ENCODE results near the gene PSMG4. TPM values are rescaled to one million over a fixed set of nuclear protein-coding genes. Genes with fewer than 3 reads are reported as not detected.

The PSMG4 gene
- total and polyA plus RNA-seq, 2 of the 8 experiments (the other 6 are each of a cell fraction or from before 2014, with no cell fraction given) = 40.6 to 113 TPM

GRCh38 chr6:3271756-3272155 is 13.0 kb downstream of the PSMG4 start:
- no peak overlapping the region for H3K14ac ChIP-seq (ENCODE audit: insufficient read length)
- H4K91ac ChIP-seq (replicated peaks; ENCODE audit: insufficient read length, low read length) = no peak overlapping the region
- POLR2A ChIA-PET (ENCODE audit: partially characterized antibody) = interaction anchor here (0.8 to 1.5 kb wide), 4 partner anchors 9 to 12 kb away, joined by 3 to 7 read pairs (median 4); no protein-coding TSS in a partner anchor
- H2AFZ ChIP-seq (ENCODE audit: low read length) = no peak overlapping the region
- no peak overlapping the region for H4K5ac ChIP-seq (ENCODE audit: insufficient read length, low read depth, low read length)
- no peak overlapping the region for H2AK5ac ChIP-seq (ENCODE audit: low read depth, low read length)
- no peak overlapping the region for H3K4me2 ChIP-seq (ENCODE audit: insufficient read depth in 1 of 2, low read depth in 2 of 2, low read length in 2 of 2)
- no peak overlapping the region for H3K23ac ChIP-seq (ENCODE audit: insufficient read length)
- H2BK15ac ChIP-seq (ENCODE audit: low read length) = no peak overlapping the region
- H3K4me3 ChIP-seq (ENCODE audit: extremely low read depth in 1 of 4, insufficient read depth in 2 of 4, low read depth in 3 of 4, low read length in 4 of 4) = no peak overlapping the region
- no peak overlapping the region for H3K4ac ChIP-seq (replicated peaks; ENCODE audit: insufficient read length, low read depth, low read length)
- FAIRE-seq = no peak
- H3K27me3 ChIP-seq (replicated peaks in 1 of 4; ENCODE audit: control insufficient read depth in 3 of 4, extremely low read depth in 1 of 4, insufficient read depth in 3 of 4, low read length in 3 of 4) = no peaks in the 10 kb centered on the region
- H3K79me2 ChIP-seq (ENCODE audit: control insufficient read depth in 1 of 2, insufficient read depth in 2 of 2, low read length in 2 of 2) = peaks cover 0 to 14% of the 10 kb centered on the region in 2 experiments; a peak in 1 of 4 replicates
- H3K18ac ChIP-seq (ENCODE audit: extremely low read depth, low read length) = no peak overlapping the region
- H2BK120ac ChIP-seq (replicated peaks; ENCODE audit: low read depth, low read length) = no peak overlapping the region
- H3K9ac ChIP-seq (replicated peaks in 1 of 4; ENCODE audit: extremely low read depth in 1 of 4, low read depth in 3 of 4, low read length in 3 of 4) = no peak overlapping the region; a peak in 1 of 7 replicates
- H3K4me1 ChIP-seq (replicated peaks in 1 of 4; ENCODE audit: control insufficient read depth in 3 of 4, insufficient read depth in 4 of 4, low read length in 3 of 4) = no peaks in the 10 kb centered on the region; a peak in 1 of 7 replicates
- WGBS, 2 experiments (ENCODE audit: extremely low coverage in 1 of 2, insufficient coverage in 1 of 2, insufficient read length in 1 of 2, insufficient replicate concordance in 2 of 2, low coverage in 1 of 2, low lambda C conversion rate in 2 of 2, missing lambda C conversion rate in 1 of 2) = 90% methylated on average over 13 of the region's 13 CpGs; no CpG with 5 or more reads in 1 of the 2 experiments
- peaks cover 2 to 53% (median 17%) of the 10 kb centered on the region in 4 experiments; a peak in 5 of 8 replicates for H3K36me3 ChIP-seq (ENCODE audit: control insufficient read depth in 2 of 4, insufficient read depth in 4 of 4, low read length in 3 of 4)
- H2BK20ac ChIP-seq (ENCODE audit: low read length) = no peak overlapping the region
- no peak overlapping the region for H3K27ac ChIP-seq (ENCODE audit: low read depth, low read length)
- H3K56ac ChIP-seq (replicated peaks; ENCODE audit: insufficient read length, low read depth, low read length) = no peak overlapping the region
- no peaks in the 10 kb centered on the region for H3K9me3 ChIP-seq (ENCODE audit: insufficient read depth in 2 of 2, low read depth in 1 of 2, low read length in 1 of 2)
- H4K20me1 ChIP-seq (replicated peaks in 1 of 2; ENCODE audit: control insufficient read depth in 1 of 2, insufficient read depth in 2 of 2, low read length in 2 of 2) = peaks cover 2 to 21% of the 10 kb centered on the region in 2 experiments
- H2BK12ac ChIP-seq (ENCODE audit: low read depth, low read length) = no peak overlapping the region
- H3K23me2 ChIP-seq (ENCODE audit: low read depth, low read length) = no peaks in the 10 kb centered on the region
- CTCF ChIA-PET (ENCODE audit: partially characterized antibody) = interaction anchor here (0.6 to 2.2 kb wide), 12 partner anchors 8 to 477 kb away, joined by 3 to 11 read pairs (median 4); no protein-coding TSS in a partner anchor
- H2BK5ac ChIP-seq (ENCODE audit: low read depth, low read length) = no peak overlapping the region
- peaks cover 8% of the 10 kb centered on the region for H3K79me1 ChIP-seq (ENCODE audit: low read depth, low read length)
- no peak for DNase-seq (ENCODE audit: low read depth in 1 of 2, low spot score in 2 of 2)
- no peak overlapping the region for H4K8ac ChIP-seq (ENCODE audit: extremely low read depth, insufficient read depth, low read length)
- TF ChIP-seq SP4 (IDR thresholded peaks at IDR 0.05; ENCODE audit: low read length) (no peak), TCF12 (IDR thresholded peaks at IDR 0.05; ENCODE audit: low read depth, low read length) (no peak), SP2 (IDR thresholded peaks at IDR 0.05; ENCODE audit: low read length) (no peak), NANOG (IDR thresholded peaks at IDR 0.05; ENCODE audit: insufficient read depth, low read depth, low read length, poor library complexity, severe bottlenecking) (no peak), POU5F1 (IDR thresholded peaks at IDR 0.05; ENCODE audit: low read depth, low read length) (no peak), RNF2 (IDR thresholded peaks at IDR 0.05; ENCODE audit: borderline replicate concordance, low read depth, low read length, missing control alignments, poor library complexity, severe bottlenecking) (no peak), ASH2L (IDR thresholded peaks at IDR 0.05; ENCODE audit: low read length) (no peak), POLR2A (IDR thresholded peaks at IDR 0.05; ENCODE audit: control extremely low read depth in 1 of 2, low read depth in 2 of 2, low read length in 2 of 2) (no peak), ATF3 (IDR thresholded peaks at IDR 0.05; ENCODE audit: insufficient read depth, low read depth, low read length) (no peak)

Data from H1 (cell line).